HG03196 (cell line): ENCODE data around the gene STARD10.

Experiments
- ATAC-seq: cut with Tn5 transposase; IDR thresholded peaks from one replicate; pipeline ENCODE4 v1.9.1; 2021; ENCODE audit not compliant: unreplicated experiment

Gene STARD10

DNA sequence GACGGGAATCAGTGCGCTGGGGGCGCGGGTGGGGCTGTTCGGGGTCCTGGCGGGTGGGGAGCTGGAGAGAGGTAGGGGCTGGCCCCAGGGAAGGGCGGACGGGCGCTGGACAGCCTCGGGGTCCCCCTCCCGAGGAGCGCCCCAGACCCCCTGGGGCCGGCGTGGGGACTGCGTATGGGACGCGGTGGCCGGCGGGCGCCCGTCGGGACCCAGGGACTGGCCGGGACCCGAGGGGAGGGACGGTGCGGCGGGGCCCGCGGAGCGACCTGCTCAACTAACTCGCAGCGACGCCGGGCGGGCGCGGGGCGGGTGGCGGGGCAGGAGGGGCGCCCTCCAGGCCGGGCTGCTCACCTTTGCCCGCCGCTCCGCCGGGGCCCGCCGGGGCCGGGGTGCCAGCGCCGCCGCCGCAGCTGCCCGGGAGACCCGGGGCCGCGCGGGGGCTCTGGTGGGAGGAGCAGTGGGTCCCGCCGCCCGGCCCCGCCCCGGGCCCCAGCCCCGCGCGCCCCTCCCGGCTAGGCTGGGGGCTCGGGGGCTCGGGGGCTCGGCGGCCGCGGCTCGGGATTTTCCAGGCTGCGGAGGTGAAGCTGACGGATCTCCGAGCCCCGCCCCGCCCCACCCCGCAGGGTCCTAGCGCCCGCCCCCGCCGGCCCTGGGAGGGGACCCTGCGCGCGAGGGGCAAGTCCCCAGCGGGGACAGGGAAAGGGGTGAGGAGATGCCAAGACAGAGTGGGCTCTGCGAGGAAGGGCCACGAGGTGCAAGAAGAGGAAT is 12.3 kb downstream of the STARD10 start:
- no peak for ATAC-seq

DNA sequence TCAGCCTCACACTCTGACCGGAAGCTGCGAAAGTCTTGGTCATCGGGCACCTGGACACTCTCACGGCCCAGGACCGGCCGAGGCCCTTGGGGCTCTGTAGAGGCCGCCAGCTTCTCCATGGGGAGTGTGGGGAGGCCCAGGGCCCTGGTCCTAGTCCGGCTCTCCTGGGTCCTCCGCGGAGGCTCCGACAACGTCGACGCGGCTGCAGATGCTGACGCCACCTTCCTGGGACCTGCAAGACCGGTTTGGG is 12.9 kb downstream of the STARD10 start:
- ATAC-seq = no peak

DNA sequence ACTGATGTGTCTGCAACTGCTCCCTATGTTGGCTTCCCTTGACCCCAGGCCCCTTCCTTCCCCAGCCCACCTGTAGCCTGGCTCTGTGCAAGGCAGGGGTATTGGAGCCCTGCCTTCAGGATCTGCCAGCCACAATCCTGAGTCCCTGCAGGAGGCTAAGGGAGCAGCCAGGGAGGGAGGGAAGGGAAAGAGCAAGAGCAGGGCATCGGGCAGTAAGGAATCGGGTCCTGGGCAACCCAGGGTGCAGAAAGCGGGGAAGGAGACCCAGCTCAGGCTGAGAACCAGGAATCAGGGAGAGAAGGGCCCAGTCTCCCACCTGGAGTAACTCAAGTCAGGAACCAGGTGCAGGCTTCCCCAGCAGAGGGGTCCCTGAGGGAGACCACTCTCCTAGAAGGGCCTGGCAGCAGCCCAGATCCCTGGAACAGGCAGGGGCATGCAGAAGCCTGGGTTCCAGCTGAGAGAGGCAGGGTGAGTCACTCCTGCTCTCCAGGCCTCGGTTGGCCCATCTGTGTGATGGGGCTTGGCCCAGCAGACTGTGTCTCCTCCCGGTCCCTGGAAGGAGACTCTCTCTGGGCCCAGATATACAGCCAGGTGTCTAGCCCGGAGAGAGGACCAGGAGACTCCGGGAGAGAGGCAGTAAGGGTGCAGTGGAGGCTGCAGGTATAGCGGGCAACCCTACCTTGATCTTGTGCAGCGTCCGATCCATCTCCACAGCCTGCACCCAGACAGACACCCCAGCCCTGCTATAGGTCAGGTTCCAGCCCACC is 13.4 kb downstream of the STARD10 start:
- no peak for ATAC-seq

DNA sequence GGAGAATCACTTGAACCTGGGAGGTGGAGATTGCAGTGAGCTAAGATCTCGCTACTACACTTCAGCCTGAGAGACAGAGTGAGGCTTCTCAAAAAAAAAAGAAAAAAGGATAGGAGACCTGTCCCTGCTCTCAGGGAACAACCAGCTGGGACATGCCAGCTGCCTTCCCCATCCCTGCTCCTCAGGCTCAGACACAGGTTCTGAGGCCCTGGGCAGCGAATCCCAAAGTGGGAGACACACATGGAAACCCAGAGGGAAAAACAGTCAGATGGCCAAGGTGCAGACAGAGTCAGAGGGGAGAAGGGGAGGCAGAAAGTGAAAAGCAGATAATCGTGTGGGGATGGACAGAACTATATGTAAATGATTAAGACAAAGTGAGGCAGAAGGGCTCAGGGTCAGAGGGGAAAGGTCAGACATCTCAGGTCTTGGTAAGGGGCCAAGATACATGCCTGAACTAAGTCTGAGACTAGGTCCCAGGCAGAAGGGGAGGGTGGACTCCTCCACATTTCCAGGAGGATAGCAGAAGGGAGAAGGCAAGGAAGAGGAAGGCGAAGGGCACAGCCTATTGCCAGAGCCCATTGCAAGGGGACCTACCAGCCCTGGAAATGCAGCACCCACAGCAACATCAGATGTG is 14.2 kb downstream of the STARD10 start:
- no peak for ATAC-seq

DNA sequence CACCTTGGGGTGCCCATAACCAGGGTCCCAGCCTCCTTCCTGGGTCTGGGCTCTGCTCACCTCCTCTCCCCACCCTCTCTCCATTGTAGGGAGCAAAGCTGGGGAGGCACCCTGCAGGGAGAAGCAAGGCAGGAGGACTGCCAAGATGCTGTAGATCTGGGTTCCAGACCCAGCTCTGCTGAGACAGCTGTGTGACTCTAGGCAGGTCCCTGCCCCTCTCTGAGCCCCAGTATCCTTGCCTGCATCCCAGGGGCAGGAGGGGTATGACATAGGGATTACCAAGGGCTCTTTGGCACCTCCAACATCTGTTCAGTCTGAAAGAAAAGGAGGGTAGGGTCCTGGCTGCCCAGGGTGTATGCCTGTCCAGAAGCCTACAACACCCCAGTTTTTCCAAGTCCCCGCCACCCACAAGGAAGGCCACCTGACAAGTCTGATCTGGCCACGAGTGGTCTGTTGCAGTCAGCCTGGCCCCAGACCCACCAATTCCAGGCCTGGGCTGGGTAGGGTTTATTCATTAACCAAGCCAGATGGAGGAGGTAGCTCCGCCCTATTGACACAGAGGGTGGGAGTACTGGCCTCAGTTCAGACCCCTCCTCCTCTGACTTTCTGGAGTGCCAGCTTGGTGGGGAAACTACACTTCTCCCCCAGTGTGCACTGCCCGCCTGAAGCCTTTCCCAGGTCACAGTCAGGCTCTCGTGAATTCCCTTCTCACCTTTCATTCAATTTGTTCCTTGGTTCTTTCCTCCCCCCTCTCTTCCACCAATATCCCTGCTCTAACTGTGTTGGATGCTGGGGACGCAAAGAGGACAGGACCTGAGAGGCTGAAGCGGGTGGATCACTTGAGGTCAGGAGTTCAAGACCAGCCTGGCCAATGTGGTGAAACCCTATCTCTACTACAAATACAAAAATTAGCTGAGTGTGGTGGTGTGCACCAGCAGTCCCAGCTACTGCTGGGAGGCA is 15.0 kb downstream of the STARD10 start:
- no peak for ATAC-seq

DNA sequence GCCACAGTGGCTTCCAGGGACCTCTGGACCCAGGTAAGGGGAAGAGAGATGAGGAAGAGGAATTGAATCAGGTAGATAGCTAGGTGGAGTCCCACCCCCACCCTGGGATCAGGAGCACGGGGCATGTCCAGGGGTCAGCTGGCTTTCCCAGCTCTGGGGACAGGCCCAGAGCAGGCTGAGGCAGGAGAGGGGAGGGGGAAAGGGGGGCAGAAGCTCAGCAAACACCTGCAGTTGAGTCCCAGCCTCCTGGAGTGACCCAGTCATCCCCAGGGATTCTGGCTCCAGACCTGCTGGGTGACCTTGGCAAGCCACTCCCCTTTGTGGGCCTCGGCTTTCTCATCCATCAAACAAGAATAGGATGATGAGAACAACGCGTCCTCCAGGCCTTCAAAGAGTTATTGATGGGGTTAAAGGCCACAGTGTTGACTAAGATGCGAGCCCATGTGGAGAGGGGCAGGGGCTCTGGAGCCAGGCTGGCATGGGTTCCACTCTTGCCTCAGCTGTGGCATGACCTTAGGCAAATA is 16.0 kb downstream of the STARD10 start:
- no peak for ATAC-seq

DNA sequence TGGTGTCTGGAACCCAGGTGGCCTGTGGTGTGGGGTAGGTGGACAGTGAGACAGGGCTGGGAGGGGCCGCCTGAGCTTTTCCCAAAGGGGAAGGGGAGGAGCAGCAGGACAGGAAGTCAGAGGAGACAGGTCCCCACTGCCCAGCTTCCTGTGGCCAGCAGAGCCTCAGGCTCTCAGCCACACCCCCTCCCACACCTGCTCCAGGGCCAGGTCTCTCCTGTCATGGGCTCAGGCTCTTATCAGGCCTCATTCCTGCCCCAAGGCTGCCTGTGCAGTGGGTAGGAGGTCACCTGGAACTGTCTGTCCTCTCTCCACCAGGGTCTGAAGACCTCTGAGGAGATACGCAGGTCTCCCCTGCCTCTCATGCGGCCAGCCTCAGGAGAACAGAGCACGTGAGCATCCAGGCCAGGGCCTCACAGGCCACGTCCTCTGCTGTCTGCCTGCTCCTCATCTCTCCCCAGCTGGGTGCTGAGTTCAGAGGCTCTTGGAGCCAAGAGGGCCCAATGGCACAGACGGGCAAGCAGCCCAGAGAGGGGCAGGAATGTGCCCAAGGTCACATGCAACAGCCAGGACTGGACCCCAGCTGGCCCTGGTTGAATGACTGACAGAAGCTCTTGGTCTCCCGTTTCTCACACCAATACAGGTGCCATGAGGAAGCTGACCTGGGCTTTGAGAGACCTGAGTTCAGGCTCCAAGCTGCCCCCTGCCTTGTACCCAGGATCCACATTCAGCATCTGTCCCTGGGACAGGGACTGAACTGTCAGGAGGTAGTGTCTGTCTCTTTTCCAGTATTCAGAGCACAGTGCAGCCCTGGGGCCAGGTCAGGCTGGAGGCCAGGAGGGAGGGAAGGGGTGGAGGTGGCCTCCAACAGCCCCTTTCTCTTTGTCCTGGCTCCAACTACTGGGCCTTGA is 16.7 kb downstream of the STARD10 start:
- ATAC-seq = no peak

DNA sequence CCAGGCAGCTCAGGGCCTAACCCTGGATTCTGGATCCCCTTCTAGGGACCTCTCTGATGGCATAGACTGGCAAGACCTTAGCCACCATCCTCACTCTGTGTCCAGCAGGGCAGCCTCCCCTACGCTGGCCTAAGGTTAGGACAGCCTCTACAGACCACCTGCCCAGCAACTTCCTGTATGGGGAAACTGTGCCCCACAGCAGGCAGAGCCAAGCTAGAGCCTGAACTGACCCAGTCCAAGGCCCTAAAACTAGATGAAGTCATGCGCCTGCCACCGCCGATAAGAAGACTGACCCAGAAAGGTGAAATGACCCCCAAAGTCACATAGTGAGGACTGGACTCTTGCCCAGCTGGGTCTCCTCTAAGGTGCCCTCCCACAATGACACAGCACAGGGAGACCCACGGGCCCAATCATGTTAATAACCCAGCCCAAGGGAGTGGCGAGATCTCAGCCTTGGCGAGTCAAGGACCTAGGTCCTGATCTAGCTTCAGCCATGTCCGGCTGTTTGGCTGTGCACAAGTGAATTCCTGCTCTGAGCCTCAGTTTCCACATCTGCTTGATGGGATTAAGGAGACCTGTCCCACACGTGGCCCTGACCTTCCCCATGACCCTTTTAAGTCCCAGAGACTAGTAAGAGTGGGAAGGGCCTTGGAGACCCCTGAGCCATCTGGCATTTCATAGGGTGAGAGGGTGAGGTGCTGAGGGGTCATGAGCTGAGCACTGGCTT is 17.6 kb downstream of the STARD10 start:
- no peak for ATAC-seq

DNA sequence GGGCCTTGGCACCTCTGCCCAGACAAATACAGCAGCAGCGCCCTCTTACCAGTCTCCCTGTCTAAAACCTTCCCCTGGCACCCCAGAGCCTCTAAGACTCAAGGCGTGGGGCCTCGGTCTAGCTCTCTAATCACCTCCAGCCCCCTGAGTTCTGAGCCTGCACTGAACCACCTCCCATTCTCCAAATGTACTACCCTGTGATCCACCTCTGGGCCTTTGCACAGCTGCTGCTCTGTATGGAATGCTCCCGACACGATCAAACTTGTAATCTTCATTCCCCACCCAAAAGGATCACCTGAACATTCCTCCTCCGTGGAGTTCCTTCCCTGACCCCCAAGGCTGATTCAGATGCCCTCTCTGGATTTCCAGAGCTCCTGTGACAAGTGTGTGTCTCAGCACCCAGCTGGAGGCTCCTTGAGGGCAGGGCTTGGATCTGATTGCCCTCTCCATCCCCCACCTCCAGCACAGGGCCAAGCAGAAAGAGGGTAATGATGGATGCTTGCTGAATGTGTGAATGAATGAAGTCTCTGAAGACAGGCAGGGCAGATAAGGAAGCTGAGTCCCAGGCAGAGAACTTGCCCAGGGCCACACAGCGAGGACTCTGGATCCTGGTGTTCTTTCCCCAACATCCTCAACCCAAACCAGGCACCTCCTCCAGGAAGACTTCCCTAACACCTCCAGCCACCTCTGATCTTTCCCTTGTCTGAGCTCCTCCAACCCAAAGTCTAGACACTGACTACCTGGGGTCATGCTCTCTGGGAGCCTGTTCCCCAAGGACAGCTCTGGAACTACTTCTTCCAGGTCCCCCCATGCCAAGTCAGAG is 18.3 kb downstream of the STARD10 start:
- no peak for ATAC-seq

DNA sequence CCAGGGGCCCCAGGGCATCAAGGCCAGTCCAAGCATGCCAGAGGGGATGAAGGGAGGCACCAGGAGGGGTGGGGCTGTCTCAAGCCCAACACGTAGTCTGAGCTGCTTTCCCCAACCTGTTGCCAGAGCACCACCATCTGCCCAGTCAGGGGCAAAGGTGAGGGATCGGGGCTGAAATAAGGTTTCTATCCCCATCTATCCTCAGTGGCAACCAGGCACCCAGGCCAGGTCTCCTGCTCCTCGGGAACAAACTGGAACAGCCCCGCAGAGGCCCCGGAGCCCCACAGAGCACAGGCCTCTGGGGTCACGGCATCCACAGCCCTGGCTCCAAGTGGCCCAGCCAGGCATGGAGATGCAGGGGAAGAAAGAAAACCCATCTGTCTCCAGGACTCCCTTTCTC is 19.3 kb downstream of the STARD10 start:
- no peak for ATAC-seq

DNA sequence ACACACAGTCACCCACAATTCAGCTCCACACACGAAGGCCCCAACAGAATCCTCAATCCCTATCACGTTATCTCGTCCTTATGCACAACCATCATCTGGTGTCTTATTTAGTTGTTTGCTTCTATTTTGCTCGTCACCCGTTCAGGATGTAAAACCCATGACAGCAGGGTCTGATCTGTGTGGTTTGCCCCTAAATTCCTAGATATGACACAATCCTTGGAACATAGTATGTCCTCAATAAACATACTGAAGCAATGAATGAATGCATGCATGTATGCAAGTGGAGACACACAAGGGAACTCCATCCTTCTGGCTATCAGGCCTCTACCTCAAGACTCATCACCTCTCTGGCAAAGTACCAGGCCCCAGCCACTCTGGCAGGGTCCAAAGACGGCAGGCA is 20.2 kb downstream of the STARD10 start:
- ATAC-seq = no peak

DNA sequence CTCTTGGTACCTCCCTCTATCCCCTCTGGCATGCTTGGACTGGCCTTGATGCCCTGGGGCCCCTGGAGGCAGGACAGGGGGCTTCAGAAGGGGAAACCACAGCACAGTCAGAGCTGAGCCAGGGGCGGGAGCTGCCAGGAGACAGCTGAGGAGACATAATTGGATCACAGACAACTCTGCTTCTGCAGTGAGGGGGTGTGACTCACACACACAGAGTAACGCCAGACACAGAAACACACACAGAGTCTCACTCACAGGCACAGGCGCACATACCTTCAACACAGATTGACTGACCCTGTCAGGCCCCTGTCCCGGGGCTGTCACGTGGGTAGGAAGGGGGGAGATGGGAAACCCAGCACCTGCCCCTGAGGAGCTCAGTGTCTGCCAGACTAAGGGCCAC is 20.6 kb downstream of the STARD10 start:
- no peak for ATAC-seq

DNA sequence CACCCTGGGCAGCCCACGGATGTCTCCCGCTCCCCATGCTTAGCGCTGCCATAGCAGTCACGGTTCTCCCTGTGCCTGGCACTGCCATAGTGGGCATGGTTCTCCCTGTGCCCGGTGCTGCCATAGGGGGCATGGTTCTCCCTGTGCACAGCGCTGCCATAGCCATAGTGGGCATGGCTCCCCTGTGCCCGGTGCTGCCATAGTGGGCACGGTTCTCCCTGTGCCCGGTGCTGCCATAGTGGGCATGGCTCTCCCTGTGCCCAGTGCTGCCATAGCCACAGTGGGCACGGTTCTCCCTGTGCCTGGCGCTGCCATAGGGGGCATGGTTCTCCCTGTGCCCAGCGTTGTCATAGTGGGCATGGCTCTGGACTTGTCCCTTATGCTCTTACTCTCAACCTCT is 21.8 kb downstream of the STARD10 start:
- no peak for ATAC-seq

DNA sequence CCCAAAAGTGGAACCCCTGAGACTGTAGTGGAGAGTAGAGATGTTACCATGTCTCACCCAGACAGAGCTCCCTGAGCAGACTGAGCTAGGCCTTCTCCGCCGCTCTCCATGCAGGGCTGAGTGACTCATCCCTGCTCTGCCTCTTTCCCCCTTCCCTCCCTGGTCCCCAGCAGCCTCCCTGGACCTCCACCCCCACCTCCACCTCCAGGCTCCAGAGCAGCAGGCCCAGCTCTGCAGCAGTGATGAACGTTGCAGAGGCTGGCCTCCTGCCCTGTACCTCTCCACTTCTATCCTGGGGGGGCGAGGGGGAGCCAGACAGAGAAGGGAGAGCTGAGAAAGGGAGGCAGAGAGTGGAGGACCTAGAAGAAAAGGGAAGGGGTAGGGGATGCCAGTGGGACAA is 22.3 kb downstream of the STARD10 start:
- no peak for ATAC-seq

DNA sequence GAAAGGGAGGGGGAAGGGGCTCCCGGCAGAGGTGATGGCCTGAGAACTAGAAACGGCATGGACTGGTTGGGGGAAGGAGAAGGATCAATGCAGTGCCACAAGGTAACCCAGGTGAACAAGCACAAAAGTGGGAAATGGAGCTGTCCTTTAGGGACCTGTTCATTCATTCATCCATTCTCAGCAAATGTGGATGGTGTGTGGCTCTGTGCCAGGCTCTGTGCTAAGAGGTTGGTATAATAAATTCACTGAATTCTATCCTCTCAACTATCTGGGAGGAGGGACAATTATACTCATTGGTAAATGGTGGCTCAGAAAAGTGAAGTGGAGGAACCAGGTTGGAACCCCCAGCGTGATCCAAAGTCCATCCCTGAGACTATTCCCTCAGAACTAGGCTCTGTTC is 23.0 kb downstream of the STARD10 start:
- ATAC-seq = no peak

DNA sequence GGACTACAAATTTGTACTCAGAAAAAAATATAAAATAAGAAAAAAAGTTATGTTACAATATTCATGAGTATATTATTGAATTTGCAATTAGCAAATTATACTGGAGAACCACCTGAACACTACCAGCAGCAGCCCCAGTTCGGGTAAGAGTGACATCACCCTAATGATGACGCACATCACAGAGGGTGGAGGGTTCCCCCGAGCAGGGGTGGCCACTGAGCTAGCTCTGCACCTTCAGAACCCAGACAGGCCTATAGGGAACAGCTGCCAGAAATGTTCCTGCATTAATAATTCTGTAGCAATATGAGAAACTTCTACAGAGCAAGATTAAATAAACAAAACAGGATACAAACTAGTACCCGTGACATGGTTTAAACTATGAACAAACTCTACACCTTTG is 24.2 kb downstream of the STARD10 start:
- ATAC-seq = no peak

DNA sequence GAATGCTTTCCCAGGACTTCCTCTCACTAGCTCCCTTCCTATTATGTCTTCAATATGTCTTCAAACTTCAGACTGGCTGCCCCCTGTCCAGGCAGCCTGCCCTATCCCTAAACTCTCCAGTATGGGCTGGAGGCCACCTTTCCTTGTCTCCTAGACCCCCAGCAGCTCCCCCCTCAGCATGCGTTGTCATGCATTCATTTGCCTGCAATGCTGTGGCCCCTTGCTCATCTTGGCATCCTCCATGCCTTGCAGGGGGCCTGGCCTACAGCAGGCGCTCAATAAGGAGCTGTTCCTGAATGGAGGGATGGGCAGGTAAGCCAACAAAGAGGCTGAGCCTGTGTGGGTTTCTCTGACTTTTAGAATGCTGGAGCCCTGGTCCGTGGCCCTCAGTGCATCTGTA is 25.3 kb downstream of the STARD10 start:
- no peak for ATAC-seq
